ENCODE data around the gene CAMSAP2.

DNA sequence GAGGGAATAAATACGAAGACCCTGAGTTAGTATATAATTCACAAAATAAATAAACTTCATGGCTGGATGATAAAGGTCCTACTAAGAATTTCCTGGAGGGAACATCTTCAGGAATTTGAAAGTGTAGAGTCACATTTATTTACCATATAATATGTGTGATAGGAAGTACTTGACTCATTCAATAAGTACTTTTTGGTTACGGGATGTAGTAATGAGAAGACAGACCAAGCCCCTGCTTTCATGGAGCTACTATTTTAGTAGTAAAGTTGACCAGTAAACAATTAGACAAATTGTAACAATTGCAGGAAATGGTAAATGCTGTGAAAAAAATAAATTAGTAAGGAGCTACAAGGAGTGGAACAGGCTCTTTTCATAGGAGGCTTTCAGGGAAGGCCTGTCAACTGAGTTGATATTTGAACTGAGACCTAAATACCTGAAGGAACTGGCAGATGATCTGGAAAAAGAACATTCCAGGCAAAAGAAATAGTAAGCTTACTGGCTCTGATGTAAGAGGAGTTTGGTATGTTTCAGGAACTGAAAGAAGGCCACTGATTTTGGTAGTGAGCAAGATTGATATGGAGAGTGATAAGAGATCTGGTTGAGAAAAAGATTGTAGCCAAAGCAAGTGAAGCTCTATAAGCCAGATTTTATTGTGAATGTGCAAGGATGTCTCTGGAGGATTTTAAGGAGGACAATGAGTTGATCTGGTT is 36.2 kb downstream of the CAMSAP2 start:
- TF ChIP-seq, protein P1, sequence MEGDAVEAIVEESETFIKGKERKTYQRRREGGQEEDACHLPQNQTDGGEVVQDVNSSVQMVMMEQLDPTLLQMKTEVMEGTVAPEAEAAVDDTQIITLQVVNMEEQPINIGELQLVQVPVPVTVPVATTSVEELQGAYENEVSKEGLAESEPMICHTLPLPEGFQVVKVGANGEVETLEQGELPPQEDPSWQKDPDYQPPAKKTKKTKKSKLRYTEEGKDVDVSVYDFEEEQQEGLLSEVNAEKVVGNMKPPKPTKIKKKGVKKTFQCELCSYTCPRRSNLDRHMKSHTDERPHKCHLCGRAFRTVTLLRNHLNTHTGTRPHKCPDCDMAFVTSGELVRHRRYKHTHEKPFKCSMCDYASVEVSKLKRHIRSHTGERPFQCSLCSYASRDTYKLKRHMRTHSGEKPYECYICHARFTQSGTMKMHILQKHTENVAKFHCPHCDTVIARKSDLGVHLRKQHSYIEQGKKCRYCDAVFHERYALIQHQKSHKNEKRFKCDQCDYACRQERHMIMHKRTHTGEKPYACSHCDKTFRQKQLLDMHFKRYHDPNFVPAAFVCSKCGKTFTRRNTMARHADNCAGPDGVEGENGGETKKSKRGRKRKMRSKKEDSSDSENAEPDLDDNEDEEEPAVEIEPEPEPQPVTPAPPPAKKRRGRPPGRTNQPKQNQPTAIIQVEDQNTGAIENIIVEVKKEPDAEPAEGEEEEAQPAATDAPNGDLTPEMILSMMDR (IDR thresholded peaks at IDR 0.05; ENCODE audit: insufficient read depth, low read depth, low read length), result no peak
- TF ChIP-seq EZH2 (IDR thresholded peaks at IDR 0.05; ENCODE audit: insufficient read depth, low read length), result no peak
